ENCODE measurements around the gene FNBP1L.

DNA sequence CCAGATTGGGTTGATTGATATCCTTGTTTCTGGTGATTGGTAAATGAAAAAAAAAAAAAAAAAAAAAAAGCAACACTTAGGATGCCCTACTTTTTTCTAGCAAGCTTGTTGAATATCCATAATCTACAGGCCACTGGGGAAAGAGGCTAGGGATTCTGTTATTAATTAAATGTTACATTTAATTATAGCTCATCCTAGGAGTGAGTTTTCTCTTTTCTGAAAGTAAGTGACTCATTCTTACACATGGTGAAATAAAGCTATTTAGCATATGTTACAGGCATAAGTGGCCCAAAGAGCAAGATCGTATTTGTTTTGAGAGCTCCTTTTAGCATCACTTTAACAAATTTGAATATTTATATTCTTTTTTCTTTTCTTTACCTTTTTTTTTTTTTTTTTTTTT, 94.5 kb downstream of the FNBP1L start:
- TF ChIP-seq POLR2AphosphoS5 (IDR thresholded peaks at IDR 0.05): no peak
- TF ChIP-seq, protein P1, sequence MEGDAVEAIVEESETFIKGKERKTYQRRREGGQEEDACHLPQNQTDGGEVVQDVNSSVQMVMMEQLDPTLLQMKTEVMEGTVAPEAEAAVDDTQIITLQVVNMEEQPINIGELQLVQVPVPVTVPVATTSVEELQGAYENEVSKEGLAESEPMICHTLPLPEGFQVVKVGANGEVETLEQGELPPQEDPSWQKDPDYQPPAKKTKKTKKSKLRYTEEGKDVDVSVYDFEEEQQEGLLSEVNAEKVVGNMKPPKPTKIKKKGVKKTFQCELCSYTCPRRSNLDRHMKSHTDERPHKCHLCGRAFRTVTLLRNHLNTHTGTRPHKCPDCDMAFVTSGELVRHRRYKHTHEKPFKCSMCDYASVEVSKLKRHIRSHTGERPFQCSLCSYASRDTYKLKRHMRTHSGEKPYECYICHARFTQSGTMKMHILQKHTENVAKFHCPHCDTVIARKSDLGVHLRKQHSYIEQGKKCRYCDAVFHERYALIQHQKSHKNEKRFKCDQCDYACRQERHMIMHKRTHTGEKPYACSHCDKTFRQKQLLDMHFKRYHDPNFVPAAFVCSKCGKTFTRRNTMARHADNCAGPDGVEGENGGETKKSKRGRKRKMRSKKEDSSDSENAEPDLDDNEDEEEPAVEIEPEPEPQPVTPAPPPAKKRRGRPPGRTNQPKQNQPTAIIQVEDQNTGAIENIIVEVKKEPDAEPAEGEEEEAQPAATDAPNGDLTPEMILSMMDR (IDR thresholded peaks at IDR 0.05): no peak
- no peak for TF ChIP-seq POLR2A (IDR thresholded peaks at IDR 0.05)
- TF ChIP-seq EP300 (IDR thresholded peaks at IDR 0.05): no peak
